KOPT-K1 (cell line): Measurements from ENCODE around the gene SOX3.

Source experiments
- H3K27ac ChIP-seq: fragments of 200-600 bp; sonication (generic); 2 replicates; pipeline ENCODE4 v1.5.1; 2016; ENCODE audit warnings: antibody characterized with exemption, mild to moderate bottlenecking, low read depth, low read length; ENCODE audit not compliant: poor library complexity, severe bottlenecking
- H3K36me3 ChIP-seq: fragments of 200-600 bp; sonication (generic); 2 replicates; pipeline ENCODE4 v1.5.1; 2017; ENCODE audit warnings: antibody characterized with exemption, mild to moderate bottlenecking, low read length, moderate library complexity; ENCODE audit not compliant: insufficient read depth
- H3K9me3 ChIP-seq: fragments of 200-600 bp; sonication (generic); 2 replicates; pipeline ENCODE4 v1.5.1; 2017; ENCODE audit warnings: antibody characterized with exemption, low read length, mild to moderate bottlenecking; ENCODE audit not compliant: insufficient read depth, poor library complexity, severe bottlenecking

The SOX3 gene

GRCh38 chrX:140504371-140505324 is at the start of gene SOX3:
SOX3 (minus strand) TSS chrX:140505069; CDS start chrX:140505060, 9 bp downstream.
- Histone ChIP-seq H3K36me3 (no peaks in the 10 kb centered on the region), H3K27ac (no peak within 1 kb of the TSS), H3K9me3 (peaks cover 11% of the 10 kb centered on the region)

DNA sequence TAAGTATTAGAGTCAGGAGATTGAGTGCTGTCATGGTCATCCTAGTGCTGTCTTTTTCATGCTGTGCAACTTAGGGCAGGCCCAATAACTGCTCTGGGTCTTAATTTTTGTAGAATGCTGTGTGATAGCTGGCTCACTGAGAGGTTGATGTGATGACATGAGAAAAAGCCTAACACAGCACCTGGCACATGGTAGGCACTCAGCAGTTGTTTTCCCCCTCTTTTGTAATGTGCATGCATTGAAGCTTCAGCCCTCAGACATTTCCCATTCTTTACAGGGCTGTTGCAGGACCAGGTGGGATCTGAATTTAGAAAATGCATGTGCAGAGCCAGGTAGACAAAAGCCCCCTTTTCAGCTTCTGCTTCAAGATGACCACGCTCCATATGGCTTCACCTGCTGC is 44.1 kb upstream of the SOX3 start:
- Histone ChIP-seq H3K27ac (no peak overlapping the region), H3K9me3 (no peaks in the 10 kb centered on the region), H3K36me3 (no peaks in the 10 kb centered on the region)

DNA sequence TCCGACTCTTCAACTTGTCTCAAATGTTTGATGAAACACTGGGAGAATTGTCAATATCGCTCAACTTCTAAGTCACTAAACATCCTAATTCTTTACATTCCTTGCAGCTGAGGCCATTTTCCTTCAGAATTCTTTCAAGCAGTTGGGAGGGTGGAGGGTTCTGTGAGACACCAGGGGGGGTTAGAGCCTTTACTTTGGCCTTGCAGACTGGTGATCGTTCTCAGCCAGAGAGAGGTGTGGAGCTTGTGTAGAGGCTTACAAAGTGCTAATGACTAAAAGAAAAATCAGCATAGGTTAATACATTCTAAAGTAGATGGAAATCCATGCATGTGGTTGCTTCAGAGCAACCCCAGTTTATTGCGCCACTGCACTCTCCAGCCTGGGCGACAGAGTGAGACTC is 21.3 kb upstream of the SOX3 start:
- Histone ChIP-seq H3K36me3 (no peaks in the 10 kb centered on the region), H3K9me3 (no peaks in the 10 kb centered on the region), H3K27ac (no peak overlapping the region)

GRCh38 chrX:140525448-140525847 is 20.6 kb upstream of the SOX3 start:
- H3K36me3 ChIP-seq, result no peaks in the 10 kb centered on the region
- H3K9me3 ChIP-seq, result no peaks in the 10 kb centered on the region
- H3K27ac ChIP-seq, result no peak overlapping the region

DNA sequence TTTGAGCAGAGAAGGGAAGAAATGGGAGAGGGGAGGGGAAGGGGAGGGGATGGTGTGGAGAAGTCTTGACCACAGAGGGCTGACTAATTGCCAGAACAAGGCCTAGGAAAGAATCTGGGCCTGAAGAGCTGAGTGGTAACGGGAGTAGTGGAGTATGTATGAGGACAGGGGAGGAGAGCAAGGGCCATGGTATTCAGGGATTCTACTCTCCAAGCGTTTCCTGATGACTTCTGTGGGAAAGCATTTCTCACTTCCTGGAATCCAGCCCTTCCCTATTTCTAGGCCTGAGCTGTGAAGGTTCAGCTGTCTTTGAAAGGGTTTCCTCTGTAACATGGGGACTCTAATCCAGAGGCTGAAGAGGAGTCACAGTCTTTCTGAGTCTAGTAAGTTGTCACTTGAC is 19.7 kb upstream of the SOX3 start:
- H3K9me3 ChIP-seq, result no peaks in the 10 kb centered on the region
- H3K27ac ChIP-seq, result no peak overlapping the region

DNA sequence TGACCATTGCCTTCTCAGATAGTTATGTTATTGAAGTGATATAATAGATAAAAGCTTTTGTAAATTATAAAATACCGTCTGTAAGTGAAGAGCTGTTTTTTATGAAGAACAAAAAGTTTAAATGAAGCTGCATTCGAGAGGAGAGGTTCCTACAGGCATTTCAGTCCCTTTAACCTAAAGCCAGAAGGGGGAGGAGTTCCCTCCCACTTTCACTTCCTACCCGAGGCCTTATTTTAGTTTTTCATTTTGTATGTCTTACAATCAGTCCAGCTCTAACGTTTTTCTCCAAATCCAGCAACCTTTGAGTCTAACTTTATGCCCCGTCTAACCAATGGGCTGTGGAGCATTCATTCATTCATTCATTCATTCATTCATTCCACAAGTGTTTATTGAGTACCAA is 16.5 kb upstream of the SOX3 start:
- Histone ChIP-seq H3K9me3 (no peaks in the 10 kb centered on the region), H3K27ac (no peak overlapping the region), H3K36me3 (no peaks in the 10 kb centered on the region)

More for the DNA sequence above, 19.7 kb upstream of the SOX3 start:
- no peaks in the 10 kb centered on the region for H3K36me3 ChIP-seq

GRCh38 chrX:140514554-140514953 is 9.7 kb upstream of the SOX3 start:
- Histone ChIP-seq H3K27ac (no peak overlapping the region), H3K9me3 (no peaks in the 10 kb centered on the region), H3K36me3 (no peaks in the 10 kb centered on the region)

DNA sequence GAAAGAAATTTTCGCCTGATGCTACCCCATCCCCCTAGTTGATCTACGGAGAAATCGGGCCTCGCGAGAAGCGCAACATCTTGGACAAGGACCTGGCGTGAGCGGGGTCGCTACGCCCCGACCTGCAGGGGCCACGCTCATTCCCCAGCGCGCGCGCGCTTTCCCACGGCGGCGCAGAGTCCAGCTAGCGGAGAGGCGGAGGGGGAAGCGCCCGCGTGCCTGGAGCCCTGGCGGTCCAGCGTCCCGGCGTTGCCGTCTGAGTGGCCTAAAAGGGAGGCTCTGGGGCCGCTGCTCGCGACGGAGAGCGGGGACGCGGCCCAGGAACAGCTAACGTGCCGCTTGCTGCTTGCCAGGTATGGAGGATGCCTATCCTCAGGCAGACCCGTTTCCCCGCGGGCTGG is 6.0 kb upstream of the SOX3 start:
- Histone ChIP-seq H3K36me3 (no peaks in the 10 kb centered on the region), H3K27ac (no peak overlapping the region), H3K9me3 (peaks cover 4% of the 10 kb centered on the region)

DNA sequence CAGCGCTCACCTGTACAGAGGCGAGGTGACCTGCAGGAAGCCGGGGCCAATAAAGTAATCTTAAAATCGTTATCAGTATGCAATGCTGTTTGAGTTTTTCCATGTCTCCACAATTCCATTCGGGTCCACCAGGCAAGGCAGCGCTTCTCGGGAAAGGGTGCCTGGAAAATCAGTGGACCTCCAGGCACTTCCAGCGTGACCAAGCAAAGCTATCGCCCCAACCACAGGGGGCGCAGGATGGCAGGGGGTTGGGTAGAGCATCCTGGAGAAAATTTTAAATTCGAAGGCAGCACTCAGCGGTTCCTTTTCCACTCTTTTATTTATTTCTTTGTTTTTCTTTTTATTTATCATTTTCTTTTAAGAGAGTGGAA is 5.4 kb upstream of the SOX3 start:
- H3K9me3 ChIP-seq, result peaks cover 10% of the 10 kb centered on the region
- H3K27ac ChIP-seq, result no peak overlapping the region
- H3K36me3 ChIP-seq, result no peaks in the 10 kb centered on the region

DNA sequence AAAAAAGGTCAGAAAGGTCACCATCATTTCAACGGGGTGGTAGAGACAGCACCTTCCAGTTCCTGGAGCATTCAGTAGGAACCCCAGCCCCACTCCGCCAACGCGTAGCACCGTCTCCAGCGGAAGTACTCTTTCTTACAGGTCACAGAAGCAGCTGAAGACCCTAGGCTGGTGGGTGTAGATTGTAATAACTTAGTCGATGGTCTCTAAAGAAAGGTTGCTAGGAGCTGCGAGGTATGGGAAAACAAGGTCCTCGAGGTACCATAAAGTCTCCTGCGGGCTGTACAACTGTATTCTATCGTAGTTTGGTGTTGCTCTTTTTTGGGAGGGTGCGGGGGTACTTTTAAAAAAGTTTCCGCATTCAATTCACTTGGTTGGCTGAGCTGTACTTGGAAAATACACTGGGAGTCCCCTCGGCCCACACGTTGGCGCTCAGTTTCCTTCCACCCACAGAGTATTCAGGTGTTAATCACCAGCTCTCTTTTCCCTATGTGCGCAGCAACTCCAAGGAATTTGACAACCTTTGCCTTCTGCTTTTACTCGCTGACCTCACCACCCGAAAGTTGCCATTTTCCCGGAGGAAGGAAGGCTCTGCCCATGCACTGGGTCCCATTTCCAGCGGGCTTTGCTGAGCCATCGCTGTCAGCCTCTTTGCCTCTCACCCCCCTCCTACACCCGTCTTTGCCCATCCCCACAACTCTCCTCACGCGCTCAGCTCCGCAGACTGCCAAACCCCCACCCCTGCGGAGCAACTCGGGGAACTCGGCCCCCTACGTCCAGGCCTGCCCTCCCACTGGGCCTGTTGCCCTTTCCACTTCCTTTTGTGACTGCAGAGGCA is 4.8 kb upstream of the SOX3 start:
- Histone ChIP-seq H3K27ac (no peak overlapping the region), H3K9me3 (peaks cover 11% of the 10 kb centered on the region), H3K36me3 (no peaks in the 10 kb centered on the region)

GRCh38 chrX:140508958-140509357 is 4.1 kb upstream of the SOX3 start:
- Histone ChIP-seq H3K9me3 (peaks cover 11% of the 10 kb centered on the region), H3K27ac (no peak overlapping the region), H3K36me3 (no peaks in the 10 kb centered on the region)

DNA sequence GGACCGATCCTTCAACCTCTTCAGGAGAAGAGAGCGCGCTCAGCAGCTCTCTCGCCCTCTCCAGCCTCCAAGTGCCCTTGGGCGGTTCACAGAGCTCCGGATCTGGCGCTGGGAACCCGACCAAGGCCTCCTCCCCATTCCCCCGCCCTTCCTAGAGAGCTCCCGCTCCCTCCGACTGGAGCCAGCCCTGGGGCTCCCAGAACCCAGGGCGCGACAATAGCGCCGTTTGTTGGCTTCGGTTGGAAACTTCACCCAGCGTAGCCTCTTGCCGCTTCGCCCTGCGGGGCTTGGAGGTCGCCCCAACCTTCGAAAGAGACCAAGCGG is 3.1 kb upstream of the SOX3 start:
- no peaks in the 10 kb centered on the region for H3K36me3 ChIP-seq
- H3K27ac ChIP-seq, result no peak overlapping the region
- H3K9me3 ChIP-seq, result peaks cover 11% of the 10 kb centered on the region

- H3K9me3 ChIP-seq, result peaks cover 11% of the 10 kb centered on the region
- no peak overlapping the region for H3K27ac ChIP-seq
- H3K36me3 ChIP-seq, result no peaks in the 10 kb centered on the region
Measured at GRCh38 chrX:140507223-140507981, 2.5 kb upstream of the SOX3 start.

- H3K27ac ChIP-seq, result no peak overlapping the region
- H3K36me3 ChIP-seq, result no peaks in the 10 kb centered on the region
- peaks cover 11% of the 10 kb centered on the region for H3K9me3 ChIP-seq
Measured at GRCh38 chrX:140505421-140506337, 810 bp upstream of the SOX3 start.
